K562 (cell line): ENCODE measurements around the gene ZNF737. TPM values are rescaled to one million over a fixed set of nuclear protein-coding genes. Genes with fewer than 3 reads are reported as not detected.

Experiments used
- ATAC-seq: fragments of 200-7000 bp; cut with Tn5 transposase; 3 replicates; pipeline ENCODE4 v1.9.1; 2020; ENCODE audit warnings: moderate library complexity
- Bru-seq: library from RNA; stranded (reverse); fragments of 400-500 nt; gene quantifications from one replicate; lab custom pipeline; 2021; lab: Mats Ljungman, UMichigan
- BruChase-seq, 2 experiments: library from RNA; stranded (reverse); fragments of 400-500 nt; gene quantifications; one replicate each; lab custom pipeline; 2021; lab: Mats Ljungman, UMichigan
- BruUV-seq: library from RNA; stranded (reverse); fragments of 400-500 nt; replicated peaks from 2 replicates; lab custom pipeline; 2021; lab: Mats Ljungman, UMichigan
- CTCF ChIA-PET: fragments of 300-600 bp; formaldehyde crosslinking; extraction: SDS; loops from one replicate; lab custom pipeline; 2021; ENCODE audit warnings: low intra/inter-chr PET ratio; lab: Yijun Ruan, JAX
- POLR2A ChIA-PET: fragments of 300-600, 350-650 bp; sonication (Branson Sonifier 250); formaldehyde crosslinking; extraction: SDS; loops from one replicate; lab custom pipeline; 2021; ENCODE audit warnings: antibody characterized with exemption, inconsistent platforms; lab: Yijun Ruan, JAX
- DNase-seq, 4 experiments: peaks; one replicate each; pipeline versions ENCODE4 v3.0.0 to v3.0.0-alpha.2; 2011 to 2018; ENCODE audit warnings: low spot score in 3 of 4, mixed read lengths in 3 of 4; ENCODE audit errors: extremely low read depth in 1 of 4
- FAIRE-seq: peaks from 2 replicates; lab custom pipeline; 2011; peaks lifted over from hg19 to GRCh38; lab: Jason Lieb, UNC
- H2AFZ ChIP-seq: 2 replicates; pipeline ENCODE4 v1.6.0; 2011; ENCODE audit warnings: low read depth, low read length, control low read depth, inconsistent platforms
- H3K27ac ChIP-seq: fragments of 200-600 bp; 3 replicates; pipeline ENCODE4 v1.8.0; 2011; ENCODE audit warnings: low read depth, mild to moderate bottlenecking, control low read depth, inconsistent platforms, low read length, moderate library complexity, mixed read lengths; ENCODE audit errors: extremely low read depth
- H3K27me3 ChIP-seq, 2 experiments: fragments of 300-600 bp in 1 of 2; 2 replicates in 1 of 2; 3 replicates in 1 of 2; pipeline versions ENCODE4 v1.6.0 to v1.8.0; 2011; ENCODE audit warnings: inconsistent platforms in 2 of 2, low read length in 2 of 2, mild to moderate bottlenecking in 1 of 2, mixed read lengths in 1 of 2, moderate library complexity in 1 of 2; ENCODE audit not compliant: control insufficient read depth in 2 of 2, insufficient read depth in 2 of 2
- H3K36me3 ChIP-seq: fragments of 300-600 bp; 3 replicates; pipeline ENCODE4 v1.8.0; 2011; ENCODE audit warnings: mild to moderate bottlenecking, low read length, inconsistent platforms; ENCODE audit not compliant: control insufficient read depth, insufficient read depth
- H3K4me1 ChIP-seq, 2 experiments: fragments of 200-600 bp in 1 of 2; replicated peaks in 1 of 2; 2 replicates in 1 of 2; 3 replicates in 1 of 2; pipeline versions ENCODE4 v1.5.1 to v1.8.0; 2011; ENCODE audit warnings: inconsistent platforms in 2 of 2, low read length in 2 of 2, mild to moderate bottlenecking in 1 of 2, mixed read lengths in 1 of 2, moderate library complexity in 1 of 2; ENCODE audit not compliant: control insufficient read depth in 2 of 2, insufficient read depth in 2 of 2
- H3K4me2 ChIP-seq: 2 replicates; pipeline ENCODE4 v1.6.1; 2011; ENCODE audit warnings: low read length, control low read depth, inconsistent platforms, mixed read lengths; ENCODE audit not compliant: insufficient read depth
- H3K4me3 ChIP-seq: fragments of 200-600 bp; sonication (generic), shearing (Covaris generic); 2 replicates; pipeline ENCODE4 v1.5.1; 2016; ENCODE audit warnings: control low read depth, inconsistent platforms
- H3K79me2 ChIP-seq: fragments of 200-600 bp; 3 replicates; pipeline ENCODE4 v1.8.0; 2011; ENCODE audit warnings: low read length, inconsistent platforms; ENCODE audit not compliant: control insufficient read depth, insufficient read depth
- H3K9ac ChIP-seq, 2 experiments: 2 replicates each; pipeline versions ENCODE4 v1.6.0 to v1.6.1; 2011; ENCODE audit warnings: low read depth in 2 of 2, low read length in 2 of 2, control low read depth in 1 of 2, inconsistent platforms in 1 of 2, mild to moderate bottlenecking in 1 of 2, mixed read lengths in 1 of 2; ENCODE audit not compliant: insufficient read depth in 1 of 2
- H3K9me1 ChIP-seq: one replicate; pipeline ENCODE4 v1.6.0; 2011; ENCODE audit warnings: inconsistent platforms, mild to moderate bottlenecking, low read length, moderate library complexity; ENCODE audit not compliant: control insufficient read depth, insufficient read depth
- H3K9me3 ChIP-seq: replicated peaks from 2 replicates; pipeline ENCODE4 v1.5.1; 2011; ENCODE audit warnings: low read depth, low read length, inconsistent platforms; ENCODE audit not compliant: control insufficient read depth, insufficient read depth
- H4K20me1 ChIP-seq: replicated peaks from 2 replicates; pipeline ENCODE4 v1.6.1; 2011; ENCODE audit warnings: low read length, inconsistent platforms, mixed read lengths; ENCODE audit not compliant: control insufficient read depth, insufficient read depth
- BCOR ChIP-seq: fragments of 450-650 bp; IDR thresholded peaks from 2 replicates; pipeline ENCODE4 v1.6.1; 2016
- MYNN ChIP-seq, 2 experiments: sonication (generic); formaldehyde crosslinking in 1 of 2; IDR thresholded peaks; 2 replicates each; pipeline versions ENCODE4 v1.5.0 to v1.6.1; 2016 to 2020; ENCODE audit warnings: antibody characterized with exemption in 1 of 2, missing genetic modification reagents in 1 of 2
- NFRKB ChIP-seq: fragments of 450-650 bp; IDR thresholded peaks from 2 replicates; pipeline ENCODE4 v1.6.1; 2016; ENCODE audit warnings: low read depth
- NFYB ChIP-seq: IDR thresholded peaks from 2 replicates; pipeline ENCODE4 v1.6.1; 2011; ENCODE audit warnings: mild to moderate bottlenecking, moderate library complexity; ENCODE audit not compliant: insufficient read length; ENCODE audit errors: extremely low read depth
- PHF8 ChIP-seq: fragments of 200-600 bp; sonication (generic); IDR thresholded peaks from 2 replicates; pipeline ENCODE4 v1.6.1; 2012; ENCODE audit warnings: mixed run types, mild to moderate bottlenecking, inconsistent platforms, low read length, moderate library complexity, borderline replicate concordance
- SP1 ChIP-seq: sonication (generic); formaldehyde crosslinking; IDR thresholded peaks from 2 replicates; pipeline ENCODE4 v1.8.1; 2022; ENCODE audit warnings: mild to moderate bottlenecking, missing genetic modification reagents
- ZNF316 ChIP-seq: fragments of 450-650 bp; IDR thresholded peaks from 2 replicates; pipeline ENCODE4 v1.6.1; 2016
- WGBS: fragments of 100-300 bp; shearing (Covaris generic); methylation state at CpG from one replicate; pipeline ENCODE4 v1.1.6; 2016; ENCODE audit warnings: low coverage, mixed read lengths; ENCODE audit not compliant: insufficient coverage; ENCODE audit errors: missing lambda C conversion rate; 5-methylcytosine and 5-hydroxymethylcytosine counted together
- in situ Hi-C: fragments of 300-500 bp; cut with MboI; formaldehyde crosslinking; loops from 4 replicates; pipeline ENCODE4 v1.15.0; 2018; ENCODE audit warnings: inconsistent platforms, mixed read lengths
- intact Hi-C: fragments of 100-400 bp; cut with micrococcal nuclease; formaldehyde crosslinking; loops from 2 replicates; pipeline ENCODE4 v1.14.2; 2022
- long read RNA-seq, 3 experiments: library from polyadenylated mRNA in 2 of 3; library from RNA in 1 of 3; unstranded in 2 of 3; stranded (forward) in 1 of 3; transcript quantifications; one replicate each; pipeline ENCODE4 v2.0.0, GENCODE V29; 2019 to 2022
- polyA minus RNA-seq, 3 experiments: library from RNA; depleted of rRNA, polyadenylated mRNA; stranded (reverse); fragments of >200 nt; gene quantifications; 2 replicates each; pipeline ENCODE4 v1.2.3, GENCODE V29; 2011
- polyA plus RNA-seq, 8 experiments: library from polyadenylated mRNA; depleted of rRNA in 4 of 8; stranded (reverse) in 5 of 8; unstranded in 3 of 8; fragments of >200 nt; fragmentation: Nextera tagmentation in 2 of 8; fragmentation: Illumina TruSeq in 1 of 8; extraction: Ambion mirVana in 2 of 8; extraction: Trizol in 1 of 8; gene quantifications; 2 replicates each; pipeline versions ENCODE4 v1.2.1 to v1.2.3, GENCODE V29; 2011 to 2014; ENCODE audit warnings: inconsistent platforms in 1 of 8, missing spikeins in 1 of 8
- total RNA-seq, 7 experiments: library from RNA; depleted of rRNA in 6 of 7; stranded (reverse); fragments of >200 nt in 6 of 7; fragmentation: Illumina TruSeq in 2 of 7; extraction: Trizol in 2 of 7; gene quantifications; 2 replicates each; pipeline versions ENCODE4 v1.2.1 to v1.2.3, GENCODE V29; 2011 to 2021; ENCODE audit warnings: low replicate concordance in 1 of 7
- TF ChIP-seq, protein P1 (sequence below): fragments of 250-450 bp; sonication (Bioruptor Pico); IDR thresholded peaks from 2 replicates; pipeline ENCODE4 v1.4.0; 2020
- TF ChIP-seq, protein P2 (sequence below): IDR thresholded peaks from 3 replicates; pipeline ENCODE4 v1.6.1; 2011; ENCODE audit warnings: borderline replicate concordance, mild to moderate bottlenecking, moderate library complexity; ENCODE audit not compliant: insufficient read length; ENCODE audit errors: extremely low read depth
- TF ChIP-seq, protein P3 (sequence below): sonication (generic); formaldehyde crosslinking; IDR thresholded peaks from 2 replicates; pipeline ENCODE4 v1.8.0; 2022; ENCODE audit warnings: mild to moderate bottlenecking, missing genetic modification reagents
- TF ChIP-seq, protein P4 (sequence below): fragments of 450-650 bp; IDR thresholded peaks from 2 replicates; pipeline ENCODE4 v1.6.1; 2016

ZNF737 gene
- total RNA-seq (2011; cell fraction: chromatin; rRNA removed; ENCODE audit: low replicate concordance) = 0.26 TPM in 1 of 2 replicates, not detected in the other
- 0.83 and 0.92 TPM in 2 replicates for total RNA-seq (2011; cell fraction: nucleolus; rRNA removed)
- total RNA-seq (2011; cell fraction: nucleoplasm; rRNA removed) = not detected in 2 replicates
- total RNA-seq (2014; rRNA removed) (0.09 and 0.16 TPM in 2 replicates), total RNA-seq (2014; rRNA removed; fragmentation: Illumina TruSeq; extraction: Trizol) (0.15 and 0.16 TPM in 2 replicates), total RNA-seq (2015; rRNA removed; fragmentation: Illumina TruSeq; extraction: Trizol) (0.18 and 0.19 TPM in 2 replicates), total RNA-seq (2021) (0.09 and 0.38 TPM in 2 replicates), polyA plus RNA-seq (2011; rRNA removed) (0.04 and 0.32 TPM in 2 replicates), polyA plus RNA-seq (2014; fragmentation: Illumina TruSeq; extraction: Trizol) (0.10 and 0.37 TPM in 2 replicates), polyA plus RNA-seq (2014; fragmentation: Nextera tagmentation; extraction: Ambion mirVana) (under 1 TPM in 1 of 2 experiments, not detected in 1; 0.01 TPM), polyA plus RNA-seq (2014; rRNA removed) (0.04 and 0.08 TPM in 2 replicates), polyA minus RNA-seq (2011; rRNA and poly(A)+ RNA removed) (0.46 TPM in 1 of 2 replicates, not detected in the other), Bru-seq, nascent RNA (percentile 27 among the genes with signal in this experiment), BruChase-seq, experiment 1, labeled RNA remaining after a 2-hour chase (percentile 33 among the genes with signal in this experiment), BruChase-seq, experiment 2, labeled RNA remaining after a 6-hour chase (percentile 39 among the genes with signal in this experiment)
- 0.03 and 0.04 TPM in 2 replicates for polyA plus RNA-seq (2011; cell fraction: cytosol; rRNA removed)
- 0.40 TPM in 1 of 2 replicates, not detected in the other for polyA plus RNA-seq (2011; cell fraction: nucleus; rRNA removed)
- polyA plus RNA-seq (2012) = 0.08 and 0.36 TPM in 2 replicates
- polyA minus RNA-seq (2011; cell fraction: cytosol; rRNA and poly(A)+ RNA removed) = not detected in 2 replicates
- polyA minus RNA-seq (2011; cell fraction: nucleus; rRNA and poly(A)+ RNA removed) = 0.27 and 0.33 TPM in 2 replicates
- long read RNA-seq, experiment 1 = 0 reads
- long read RNA-seq, experiment 2 = 0 reads
- long read RNA-seq, experiment 3 = 0 reads

DNA sequence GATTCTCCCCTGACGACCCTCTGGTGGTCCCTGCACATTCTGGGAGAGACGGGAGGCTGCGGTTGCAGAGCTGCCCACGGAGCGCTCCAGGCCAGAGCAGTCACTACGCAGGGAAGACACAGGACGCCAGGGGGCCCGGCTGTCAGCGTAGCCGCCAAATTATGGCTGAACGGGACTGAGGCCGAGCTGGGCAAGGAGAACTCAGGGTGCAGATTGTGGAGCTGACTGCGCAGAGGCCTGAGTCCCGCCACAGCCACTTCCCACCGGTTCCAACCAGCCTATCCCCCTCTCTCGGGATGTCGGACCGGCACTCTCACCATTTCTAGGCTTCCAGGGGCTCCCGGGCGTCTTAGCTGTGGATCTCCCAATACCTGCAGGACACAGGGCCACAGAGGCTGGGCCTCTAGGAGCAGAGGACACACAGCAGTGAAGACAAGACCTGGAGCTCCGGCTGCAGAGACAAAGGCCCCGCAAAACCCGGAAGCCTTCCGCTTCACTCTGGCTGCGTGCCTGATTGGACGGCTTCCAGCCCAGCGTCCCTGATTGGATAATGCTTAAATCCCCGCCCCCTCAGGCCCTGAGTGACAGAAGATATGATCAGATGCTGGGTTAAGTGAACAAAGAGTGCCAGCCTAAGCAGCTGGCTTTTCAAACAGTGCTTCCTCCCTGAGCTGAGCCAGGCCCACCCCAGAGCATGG is at the start of gene ZNF737:
TSS of gene ZNF737 (minus strand) at position 461 of the 698 bp plus-strand sequence. CDS start at position 320, 141 bp downstream.
- intact Hi-C loops = no loop called here
- no peak within 1 kb of the TSS for H2AFZ ChIP-seq
- H3K9me1 ChIP-seq = no peaks in the 10 kb centered on the region
- H3K4me3 ChIP-seq = 0 out of 2 replicates have a peak within 1 kb of the TSS, but pooled peaks have one; percentile 7
- WGBS = 5% methylated on average over 28 of the region's 28 CpGs
- FAIRE-seq (no peak), ATAC-seq (peak; percentile 46; the same call in 2 of the 3 replicates), DNase-seq (peak; percentile 4 to 25 (median 13))
- no peaks in the 10 kb centered on the region for H3K9me3 ChIP-seq
- H3K9ac ChIP-seq = no peak within 1 kb of the TSS
- in situ Hi-C loops = no loop called here
- no peaks in the 10 kb centered on the region for H3K79me2 ChIP-seq
- no peak within 1 kb of the TSS for H3K27ac ChIP-seq
- no peaks in the 10 kb centered on the region for H4K20me1 ChIP-seq
- no peak within 1 kb of the TSS for H3K4me2 ChIP-seq
- no TSS peak for BruUV-seq
- ChIA-PET CTCF (no interaction called here), POLR2A (interaction anchor here (0.6 to 0.9 kb wide), 3 partner anchors 121 to 395 kb away, joined by 3 read pairs; no protein-coding TSS in a partner anchor)
- no peaks in the 10 kb centered on the region for H3K36me3 ChIP-seq
- no peaks in the 10 kb centered on the region for H3K27me3 ChIP-seq
- no peaks in the 10 kb centered on the region for H3K4me1 ChIP-seq
- TF ChIP-seq, protein P1, sequence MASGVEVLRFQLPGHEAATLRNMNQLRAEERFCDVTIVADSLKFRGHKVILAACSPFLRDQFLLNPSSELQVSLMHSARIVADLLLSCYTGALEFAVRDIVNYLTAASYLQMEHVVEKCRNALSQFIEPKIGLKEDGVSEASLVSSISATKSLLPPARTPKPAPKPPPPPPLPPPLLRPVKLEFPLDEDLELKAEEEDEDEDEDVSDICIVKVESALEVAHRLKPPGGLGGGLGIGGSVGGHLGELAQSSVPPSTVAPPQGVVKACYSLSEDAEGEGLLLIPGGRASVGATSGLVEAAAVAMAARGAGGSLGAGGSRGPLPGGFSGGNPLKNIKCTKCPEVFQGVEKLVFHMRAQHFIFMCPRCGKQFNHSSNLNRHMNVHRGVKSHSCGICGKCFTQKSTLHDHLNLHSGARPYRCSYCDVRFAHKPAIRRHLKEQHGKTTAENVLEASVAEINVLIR (CRISPR knock-in tag) = no peak
- TF ChIP-seq, protein P2, sequence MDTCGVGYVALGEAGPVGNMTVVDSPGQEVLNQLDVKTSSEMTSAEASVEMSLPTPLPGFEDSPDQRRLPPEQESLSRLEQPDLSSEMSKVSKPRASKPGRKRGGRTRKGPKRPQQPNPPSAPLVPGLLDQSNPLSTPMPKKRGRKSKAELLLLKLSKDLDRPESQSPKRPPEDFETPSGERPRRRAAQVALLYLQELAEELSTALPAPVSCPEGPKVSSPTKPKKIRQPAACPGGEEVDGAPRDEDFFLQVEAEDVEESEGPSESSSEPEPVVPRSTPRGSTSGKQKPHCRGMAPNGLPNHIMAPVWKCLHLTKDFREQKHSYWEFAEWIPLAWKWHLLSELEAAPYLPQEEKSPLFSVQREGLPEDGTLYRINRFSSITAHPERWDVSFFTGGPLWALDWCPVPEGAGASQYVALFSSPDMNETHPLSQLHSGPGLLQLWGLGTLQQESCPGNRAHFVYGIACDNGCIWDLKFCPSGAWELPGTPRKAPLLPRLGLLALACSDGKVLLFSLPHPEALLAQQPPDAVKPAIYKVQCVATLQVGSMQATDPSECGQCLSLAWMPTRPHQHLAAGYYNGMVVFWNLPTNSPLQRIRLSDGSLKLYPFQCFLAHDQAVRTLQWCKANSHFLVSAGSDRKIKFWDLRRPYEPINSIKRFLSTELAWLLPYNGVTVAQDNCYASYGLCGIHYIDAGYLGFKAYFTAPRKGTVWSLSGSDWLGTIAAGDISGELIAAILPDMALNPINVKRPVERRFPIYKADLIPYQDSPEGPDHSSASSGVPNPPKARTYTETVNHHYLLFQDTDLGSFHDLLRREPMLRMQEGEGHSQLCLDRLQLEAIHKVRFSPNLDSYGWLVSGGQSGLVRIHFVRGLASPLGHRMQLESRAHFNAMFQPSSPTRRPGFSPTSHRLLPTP = no peak
- TF ChIP-seq SP1 (CRISPR knock-in tag) = no peak
- TF ChIP-seq, protein P3, sequence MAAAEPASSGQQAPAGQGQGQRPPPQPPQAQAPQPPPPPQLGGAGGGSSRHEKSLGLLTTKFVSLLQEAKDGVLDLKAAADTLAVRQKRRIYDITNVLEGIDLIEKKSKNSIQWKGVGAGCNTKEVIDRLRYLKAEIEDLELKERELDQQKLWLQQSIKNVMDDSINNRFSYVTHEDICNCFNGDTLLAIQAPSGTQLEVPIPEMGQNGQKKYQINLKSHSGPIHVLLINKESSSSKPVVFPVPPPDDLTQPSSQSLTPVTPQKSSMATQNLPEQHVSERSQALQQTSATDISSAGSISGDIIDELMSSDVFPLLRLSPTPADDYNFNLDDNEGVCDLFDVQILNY (CRISPR knock-in tag) = no peak
- TF ChIP-seq BCOR = no peak
- peak; percentile 23; the same call in 1 of the 2 replicates for TF ChIP-seq PHF8
- TF ChIP-seq ZNF316 = no peak
- no peak for TF ChIP-seq MYNN (IDR thresholded peaks at IDR 0.05)
- no peak for TF ChIP-seq MYNN (CRISPR knock-in tag; IDR thresholded peaks at IDR 0.05)
- TF ChIP-seq NFYB = peak; percentile 41
- TF ChIP-seq NFRKB = no peak
- TF ChIP-seq, protein P4, sequence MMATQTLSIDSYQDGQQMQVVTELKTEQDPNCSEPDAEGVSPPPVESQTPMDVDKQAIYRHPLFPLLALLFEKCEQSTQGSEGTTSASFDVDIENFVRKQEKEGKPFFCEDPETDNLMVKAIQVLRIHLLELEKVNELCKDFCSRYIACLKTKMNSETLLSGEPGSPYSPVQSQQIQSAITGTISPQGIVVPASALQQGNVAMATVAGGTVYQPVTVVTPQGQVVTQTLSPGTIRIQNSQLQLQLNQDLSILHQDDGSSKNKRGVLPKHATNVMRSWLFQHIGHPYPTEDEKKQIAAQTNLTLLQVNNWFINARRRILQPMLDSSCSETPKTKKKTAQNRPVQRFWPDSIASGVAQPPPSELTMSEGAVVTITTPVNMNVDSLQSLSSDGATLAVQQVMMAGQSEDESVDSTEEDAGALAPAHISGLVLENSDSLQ = peak; percentile 77
